Measurements from ENCODE around the gene COPG1.

COPG1 gene

GRCh38 chr3:129249284-129250065 is at the start of gene COPG1:
Gene COPG1 (plus strand): TSS chr3:129249606. CDS start chr3:129249710, 104 bp downstream.
- ATAC-seq: peak; percentile 91

GRCh38 chr3:129204473-129204872 is 44.9 kb upstream of the COPG1 start:
- TF ChIP-seq GLIS3 (CRISPR knock-in tag; IDR thresholded peaks at IDR 0.05): no peak
- TF ChIP-seq PPARA (CRISPR knock-in tag; IDR thresholded peaks at IDR 0.05; ENCODE audit: borderline replicate concordance): no peak
- TF ChIP-seq ISL1 (CRISPR knock-in tag; IDR thresholded peaks at IDR 0.05): no peak
- no peak for TF ChIP-seq PATZ1 (CRISPR knock-in tag; IDR thresholded peaks at IDR 0.05; ENCODE audit: borderline replicate concordance)
- TF ChIP-seq ZC3H10 (CRISPR knock-in tag; IDR thresholded peaks at IDR 0.05): no peak
- TF ChIP-seq ZFP30 (CRISPR knock-in tag; IDR thresholded peaks at IDR 0.05): no peak
- no peak for TF ChIP-seq BACH2 (CRISPR knock-in tag; IDR thresholded peaks at IDR 0.05; ENCODE audit: borderline replicate concordance)
- no peak for TF ChIP-seq ESRRG (CRISPR knock-in tag; IDR thresholded peaks at IDR 0.05)
- TF ChIP-seq SNAI2 (CRISPR knock-in tag; IDR thresholded peaks at IDR 0.05): no peak
- no peak for TF ChIP-seq CREB5 (CRISPR knock-in tag; IDR thresholded peaks at IDR 0.05; ENCODE audit: low read depth)
- TF ChIP-seq TSHZ2 (CRISPR knock-in tag; IDR thresholded peaks at IDR 0.05): no peak
- no peak for ATAC-seq

More at GRCh38 chr3:129249284-129250065, at the start of gene COPG1:
- TF ChIP-seq PPARA (CRISPR knock-in tag; IDR thresholded peaks at IDR 0.05; ENCODE audit: borderline replicate concordance): no peak
- no peak for TF ChIP-seq ZNF8 (CRISPR knock-in tag; IDR thresholded peaks at IDR 0.05)
- TF ChIP-seq SNAI2 (CRISPR knock-in tag; IDR thresholded peaks at IDR 0.05): no peak
- no peak for TF ChIP-seq ZC3H10 (CRISPR knock-in tag; IDR thresholded peaks at IDR 0.05)
- no peak for TF ChIP-seq BACH2 (CRISPR knock-in tag; IDR thresholded peaks at IDR 0.05; ENCODE audit: borderline replicate concordance)
- TF ChIP-seq TCF4 (CRISPR knock-in tag; IDR thresholded peaks at IDR 0.05; ENCODE audit: borderline replicate concordance): no peak
- TF ChIP-seq ZNF70 (CRISPR knock-in tag; IDR thresholded peaks at IDR 0.05): no peak
- no peak for TF ChIP-seq ZFP3 (CRISPR knock-in tag; IDR thresholded peaks at IDR 0.05)
- 0 out of 2 replicates have a peak, but pooled peaks have one; percentile 39 for TF ChIP-seq GLIS3 (CRISPR knock-in tag; IDR thresholded peaks at IDR 0.05)

GRCh38 chr3:129205109-129205832 is 44.1 kb upstream of the COPG1 start:
- no peak for ATAC-seq
- TF ChIP-seq TCF4 (CRISPR knock-in tag; IDR thresholded peaks at IDR 0.05; ENCODE audit: borderline replicate concordance) (no peak), BACH2 (CRISPR knock-in tag; IDR thresholded peaks at IDR 0.05; ENCODE audit: borderline replicate concordance) (no peak), ZFP3 (CRISPR knock-in tag; IDR thresholded peaks at IDR 0.05) (no peak), RARB (CRISPR knock-in tag; IDR thresholded peaks at IDR 0.05) (no peak), PATZ1 (CRISPR knock-in tag; IDR thresholded peaks at IDR 0.05; ENCODE audit: borderline replicate concordance) (no peak), SNAI2 (CRISPR knock-in tag; IDR thresholded peaks at IDR 0.05) (no peak), ZNF8 (CRISPR knock-in tag; IDR thresholded peaks at IDR 0.05) (no peak), ARNTL (CRISPR knock-in tag; IDR thresholded peaks at IDR 0.05; ENCODE audit: borderline replicate concordance, low read depth) (no peak), CSDC2 (CRISPR knock-in tag; IDR thresholded peaks at IDR 0.05) (no peak), CREB5 (CRISPR knock-in tag; IDR thresholded peaks at IDR 0.05; ENCODE audit: low read depth) (no peak), ZC3H10 (CRISPR knock-in tag; IDR thresholded peaks at IDR 0.05) (no peak), TOX (CRISPR knock-in tag; IDR thresholded peaks at IDR 0.05; ENCODE audit: borderline replicate concordance) (no peak), GLIS3 (CRISPR knock-in tag; IDR thresholded peaks at IDR 0.05) (no peak), ESRRG (CRISPR knock-in tag; IDR thresholded peaks at IDR 0.05) (no peak), ZNF565 (CRISPR knock-in tag; conservative IDR thresholded peaks at IDR 0.05; ENCODE audit: low read depth) (no peak), CSRNP3 (CRISPR knock-in tag; IDR thresholded peaks at IDR 0.05) (no peak), POU6F1 (CRISPR knock-in tag; IDR thresholded peaks at IDR 0.05; ENCODE audit: borderline replicate concordance, low read depth) (no peak)

Measured in SK-N-SH treated with all-trans-retinoic acid at 6 μM for 48 hours (cell line).